GM21367 (cell line): ENCODE measurements around the gene GSTO1.
A peak's percentile ranks its signal among the peaks of the same experiment; 100 is the strongest.

Source experiments
- ATAC-seq: cut with Tn5 transposase; IDR thresholded peaks from one replicate; pipeline ENCODE4 v1.9.1; 2021; ENCODE audit not compliant: unreplicated experiment

GSTO1 gene

DNA sequence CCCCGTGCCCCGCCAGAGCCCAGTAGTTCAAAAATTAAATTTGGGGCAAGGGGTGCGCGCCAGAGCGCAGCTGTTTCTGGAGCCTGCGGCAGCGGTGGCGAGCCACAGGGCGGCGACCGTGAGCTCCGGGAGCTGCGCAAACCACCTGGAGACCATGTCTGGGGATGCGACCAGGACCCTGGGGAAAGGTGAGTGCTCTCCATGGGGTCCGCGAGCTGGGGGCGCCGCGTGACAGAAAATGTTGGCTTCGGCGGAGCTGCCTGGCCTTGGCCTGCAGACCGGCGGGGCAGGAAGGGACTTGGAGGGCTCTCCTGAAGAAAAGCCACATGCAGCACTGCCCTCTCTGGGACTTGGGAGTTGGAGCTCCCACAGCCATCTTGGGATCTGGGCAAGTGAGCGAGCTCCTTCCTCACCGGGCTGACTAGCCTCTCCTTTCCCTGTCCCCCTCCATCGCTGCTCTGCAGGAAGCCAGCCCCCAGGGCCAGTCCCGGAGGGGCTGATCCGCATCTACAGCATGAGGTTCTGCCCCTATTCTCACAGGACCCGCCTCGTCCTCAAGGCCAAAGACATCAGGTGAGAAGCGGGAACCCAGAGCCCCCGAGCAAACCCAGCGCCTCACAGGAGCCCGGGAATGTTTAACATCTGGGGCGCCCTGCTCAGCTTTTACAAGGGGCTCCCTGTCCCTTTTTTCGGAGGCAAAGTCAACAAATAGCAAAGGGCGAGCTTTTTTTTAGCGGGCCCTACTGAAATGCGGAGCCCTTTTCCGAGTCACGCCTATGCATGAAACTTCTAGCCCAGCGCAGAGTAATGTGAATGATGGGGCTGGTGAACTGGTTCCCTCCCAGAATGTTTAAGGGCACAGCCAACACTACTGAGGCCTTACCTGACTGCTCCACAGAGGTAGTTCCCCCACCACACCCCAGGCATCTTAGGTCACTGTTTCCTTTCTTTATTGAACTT, 20.4 kb downstream of the GSTO1 start:
- peak; percentile 83 for ATAC-seq

GRCh38 chr10:104276192-104276591, 21.5 kb downstream of the GSTO1 start:
- no peak for ATAC-seq

DNA sequence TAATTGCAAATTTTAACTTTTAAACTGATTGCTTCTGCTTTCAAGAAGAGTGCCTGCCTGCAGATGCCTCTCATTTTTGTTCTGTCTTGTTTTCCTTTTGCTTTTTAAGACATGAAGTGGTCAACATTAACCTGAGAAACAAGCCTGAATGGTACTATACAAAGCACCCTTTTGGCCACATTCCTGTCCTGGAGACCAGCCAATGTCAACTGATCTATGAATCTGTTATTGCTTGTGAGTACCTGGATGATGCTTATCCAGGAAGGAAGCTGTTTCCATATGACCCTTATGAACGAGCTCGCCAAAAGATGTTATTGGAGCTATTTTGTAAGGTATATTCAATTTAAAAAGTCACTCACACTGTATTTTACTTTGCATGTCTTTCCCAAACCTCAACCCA, 23.1 kb downstream of the GSTO1 start:
- ATAC-seq: no peak

DNA sequence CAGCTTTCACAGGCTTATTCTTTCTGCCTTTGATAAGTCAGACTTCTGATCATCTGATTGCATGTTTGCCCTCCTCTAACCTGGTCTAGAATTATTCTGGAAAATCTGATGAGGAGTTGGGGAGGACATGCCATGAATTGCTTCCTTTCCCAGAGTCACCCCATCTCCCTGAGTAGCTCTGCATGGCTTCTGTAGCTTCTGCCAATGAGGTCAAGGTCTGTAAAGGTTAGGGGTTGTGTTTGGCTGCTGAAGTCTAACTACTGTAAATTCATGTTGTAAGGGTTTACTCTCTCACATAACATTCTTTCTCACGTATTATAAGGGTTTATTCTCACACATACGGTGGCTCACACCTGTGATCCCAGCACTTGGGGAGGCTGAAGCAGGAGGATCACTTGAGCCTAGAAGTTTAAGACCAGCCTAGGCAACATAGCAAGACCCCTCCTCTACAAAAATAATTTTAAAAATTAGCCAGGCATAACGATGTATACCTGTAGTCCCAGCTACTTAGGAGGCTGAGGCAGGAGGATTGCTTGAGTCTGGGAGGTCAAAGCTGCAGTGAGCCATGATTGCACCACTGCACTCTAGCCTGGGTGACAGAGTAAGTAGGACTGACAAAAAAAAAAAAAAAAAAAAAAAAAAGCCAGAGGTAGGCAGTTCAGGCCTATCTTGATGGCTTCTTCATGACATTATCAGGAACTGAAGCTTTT, 25.0 kb downstream of the GSTO1 start:
- no peak for ATAC-seq

GRCh38 chr10:104281694-104282093, 27.0 kb downstream of the GSTO1 start:
- no peak for ATAC-seq

- no peak for ATAC-seq
Observed at GRCh38 chr10:104284846-104285245, 30.2 kb downstream of the GSTO1 start.

DNA sequence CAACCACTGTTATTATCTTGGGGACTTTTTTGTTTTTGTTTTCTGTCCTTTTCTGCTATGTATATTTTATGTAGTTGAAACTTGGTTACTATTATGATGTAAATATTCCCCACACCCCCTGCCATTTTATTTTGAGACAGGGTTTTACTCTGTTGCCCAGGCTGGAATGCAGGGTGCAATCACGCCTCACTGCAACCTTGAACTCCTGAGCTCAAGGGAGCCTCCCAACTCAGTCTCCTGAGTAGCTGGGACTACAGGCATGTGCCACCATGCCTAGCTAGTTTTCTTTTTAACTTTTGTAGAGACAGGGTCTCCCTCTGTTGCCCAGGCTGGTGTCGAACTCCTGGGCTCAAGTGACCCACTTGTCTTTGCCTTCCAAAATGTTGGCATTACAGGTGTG, 32.2 kb downstream of the GSTO1 start:
- ATAC-seq: no peak

GRCh38 chr10:104288355-104288754, 33.7 kb downstream of the GSTO1 start:
- ATAC-seq: no peak

DNA sequence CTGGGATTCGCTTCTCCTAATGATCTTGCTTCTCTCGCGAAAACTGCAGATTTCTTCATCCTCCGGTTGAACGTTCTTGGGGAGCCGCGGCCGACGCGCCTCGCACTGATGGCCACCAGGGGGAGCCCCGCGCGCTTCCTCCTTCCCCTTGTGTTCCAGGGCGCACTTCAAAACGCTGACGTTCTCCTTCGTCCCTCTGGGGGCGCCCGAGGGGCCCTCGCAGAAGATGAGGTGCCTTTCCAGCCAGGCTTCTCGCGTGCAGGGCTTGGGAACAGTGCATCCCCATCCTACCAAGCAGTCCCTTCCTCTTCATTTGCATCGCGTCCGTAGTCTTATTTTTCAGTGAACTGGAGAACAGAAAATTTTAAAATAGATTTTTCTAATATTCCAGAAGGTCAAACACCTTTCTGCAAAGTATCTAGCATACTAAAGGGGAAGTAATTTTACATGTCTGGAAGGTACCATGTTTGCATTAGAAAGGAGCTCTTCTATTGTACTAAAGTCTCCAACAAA, 36.8 kb downstream of the GSTO1 start:
- peak; percentile 98 for ATAC-seq

GRCh38 chr10:104293011-104293410, 38.3 kb downstream of the GSTO1 start:
- ATAC-seq: no peak

- ATAC-seq: no peak
Observed at GRCh38 chr10:104293781-104294321, 39.2 kb downstream of the GSTO1 start.

DNA sequence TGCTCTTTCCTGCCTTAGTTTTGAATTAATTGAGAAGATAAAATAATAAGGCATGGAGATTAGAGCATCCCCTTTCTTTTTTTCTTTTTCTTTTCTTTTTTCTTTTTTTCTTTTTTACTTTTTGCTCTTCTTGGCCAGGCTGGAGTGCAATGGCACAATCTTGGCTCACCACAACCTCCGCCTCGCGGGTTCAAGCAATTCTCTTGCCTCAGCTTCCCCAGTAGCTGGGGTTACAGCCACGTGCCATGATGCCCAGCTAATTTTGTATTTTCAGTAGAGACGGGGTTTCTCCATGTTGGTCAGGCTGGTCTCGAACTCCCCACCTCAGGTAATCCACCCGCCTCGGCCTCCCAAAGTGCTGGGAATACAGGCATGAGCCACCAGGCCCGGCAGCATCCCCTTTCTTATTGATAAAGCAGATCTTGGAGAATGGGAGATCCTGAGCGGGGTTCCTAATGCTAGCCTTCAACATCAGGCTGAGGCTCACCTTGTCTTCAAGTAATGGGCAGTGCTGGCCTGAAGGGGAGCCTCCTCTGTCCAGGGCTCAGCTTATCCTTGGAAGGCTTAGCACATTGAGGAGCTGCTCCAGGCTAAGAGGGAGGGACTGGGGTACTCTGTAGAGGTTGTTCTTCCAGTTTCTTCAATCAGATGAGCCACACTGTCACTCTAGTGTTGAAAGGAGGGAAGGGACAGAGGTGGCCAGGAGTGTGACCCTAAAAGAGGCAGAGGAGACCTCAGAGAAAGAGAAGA, 42.2 kb downstream of the GSTO1 start:
- no peak for ATAC-seq

DNA sequence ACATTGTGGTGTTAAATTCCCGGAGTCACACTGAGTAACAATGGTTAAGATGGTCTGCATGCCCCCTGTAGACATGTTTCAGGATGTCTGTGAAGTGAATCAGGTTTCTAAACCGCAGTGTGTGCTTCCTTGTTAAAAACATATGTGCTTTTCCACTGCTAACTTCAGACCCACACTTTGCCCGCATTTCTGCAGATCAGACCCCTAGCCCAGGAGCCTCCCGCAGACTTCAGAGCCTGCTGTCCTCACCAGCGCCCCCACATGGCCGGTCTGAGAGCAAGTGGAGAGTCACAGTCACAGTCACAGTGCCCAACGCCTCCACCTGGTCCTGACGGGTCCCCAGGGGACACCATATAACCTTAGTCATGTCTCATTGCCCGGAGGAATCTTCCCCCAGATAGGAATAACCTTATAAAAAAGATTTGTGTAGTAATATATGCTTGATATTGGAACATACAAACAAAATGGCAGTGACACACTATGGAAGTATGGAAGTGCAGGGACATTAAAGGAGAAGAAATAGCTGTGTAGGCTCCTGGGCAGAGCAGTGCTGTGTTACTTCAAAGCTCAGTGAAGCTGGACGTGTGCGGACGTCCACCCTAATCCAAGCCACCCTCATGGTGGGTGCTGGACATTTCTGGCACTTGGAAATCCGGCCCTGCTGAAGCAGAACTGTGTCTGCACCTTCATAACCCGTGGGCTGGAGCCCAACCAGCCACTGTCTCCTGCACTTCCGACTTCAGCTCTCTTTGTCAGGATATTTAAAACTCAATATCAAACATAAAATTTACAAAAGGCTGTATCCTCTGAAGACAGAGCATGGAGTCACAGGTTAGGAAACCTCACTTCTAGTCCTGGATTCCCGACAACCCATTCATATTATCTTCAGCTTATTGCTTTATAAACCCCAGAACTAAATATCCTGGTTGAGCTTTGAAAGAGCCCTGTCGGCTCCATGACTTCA, 43.3 kb downstream of the GSTO1 start:
- no peak for ATAC-seq

- ATAC-seq: no peak
Observed at GRCh38 chr10:104299031-104299904, 44.6 kb downstream of the GSTO1 start.

- ATAC-seq: no peak
Observed at GRCh38 chr10:104300002-104300735, 45.5 kb downstream of the GSTO1 start.

- no peak for ATAC-seq
Observed at GRCh38 chr10:104300736-104301292, 46.1 kb downstream of the GSTO1 start.

DNA sequence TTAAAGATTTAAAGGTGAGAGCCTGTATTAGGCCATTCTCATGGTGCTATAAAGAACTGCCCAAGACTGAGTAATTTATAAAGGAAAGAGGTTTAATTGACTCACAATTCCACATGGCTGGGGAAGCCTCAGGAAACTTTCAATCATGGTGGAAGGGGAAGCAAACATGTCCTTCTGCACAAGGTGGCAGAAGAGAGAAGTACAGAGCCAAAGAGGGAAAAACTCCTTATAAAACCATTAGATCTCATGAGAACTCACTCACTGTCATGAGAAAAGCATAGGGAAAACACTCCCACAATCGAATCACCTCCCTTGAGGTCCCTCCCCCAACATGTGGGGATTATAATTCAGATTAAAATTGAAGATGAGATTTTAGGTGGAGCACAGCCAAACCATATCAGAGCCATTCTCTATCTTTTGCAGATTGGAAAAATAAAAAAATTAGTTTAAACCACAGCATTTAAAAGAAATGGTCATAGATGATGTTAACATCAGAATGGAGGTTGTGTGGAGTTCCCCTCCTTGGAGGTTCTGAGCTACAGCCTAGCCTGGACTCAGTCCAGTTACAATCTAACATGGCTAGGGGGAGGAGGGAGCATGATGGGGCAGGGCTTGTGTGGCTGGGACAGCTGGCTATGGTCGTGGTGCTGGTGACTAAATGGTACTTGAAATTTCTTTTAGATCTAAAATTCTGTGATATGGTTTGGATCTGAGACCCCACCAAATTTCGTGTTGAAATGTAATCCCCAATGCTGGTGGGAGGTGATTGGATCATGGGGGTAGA, 47.4 kb downstream of the GSTO1 start:
- no peak for ATAC-seq
